Testis (tissue), 3 donors: ENCODE measurements around the gene SMYD3. TPM values are rescaled to one million over a fixed set of nuclear protein-coding genes. Genes with fewer than 3 reads are reported as not detected.

Source experiments
- DNase-seq: peaks from one replicate; pipeline ENCODE4 v3.0.0-alpha.2; 2019
- H3K27ac ChIP-seq, 2 donors: fragments of 200-600 bp; sonication (generic); one replicate each; pipeline ENCODE4 v1.5.1; 2019
- H3K27me3 ChIP-seq: fragments of 200-600 bp; sonication (generic); one replicate; pipeline ENCODE4 v1.5.1; 2019
- H3K36me3 ChIP-seq: fragments of 200-600 bp; sonication (generic); one replicate; pipeline ENCODE4 v1.5.1; 2017; ENCODE audit warnings: low read depth; ENCODE audit errors: missing control alignments
- H3K4me1 ChIP-seq: fragments of 200-600 bp; sonication (generic); one replicate; pipeline ENCODE4 v1.5.1; 2019
- H3K4me3 ChIP-seq, 2 donors: fragments of 200-600 bp; sonication (generic); one replicate each; pipeline ENCODE4 v1.5.1; 2017 to 2019
- H3K9me3 ChIP-seq: fragments of 200-600 bp; sonication (generic); one replicate; pipeline ENCODE4 v1.5.1; 2017
- CTCF ChIP-seq, 3 experiments: fragments of 450-650 bp in 2 of 3; fragments of 200-600 bp in 1 of 3; sonication (generic) in 1 of 3; IDR thresholded peaks; one replicate each; pipeline ENCODE4 v1.5.1; 2016 to 2019; ENCODE audit warnings: antibody characterized with exemption in 3 of 3, mild to moderate bottlenecking in 2 of 3, moderate library complexity in 1 of 3
- POLR2A ChIP-seq: fragments of 450-650 bp; IDR thresholded peaks from one replicate; pipeline ENCODE4 v1.6.1; 2017; ENCODE audit warnings: antibody characterized with exemption, mild to moderate bottlenecking, moderate library complexity
- WGBS, 2 donors: methylation state at CpG; one replicate each; pipeline ENCODE4 v1.1.5; 2018; 5-methylcytosine and 5-hydroxymethylcytosine counted together
- intact Hi-C: fragments of 100-400 bp; cut with DNase I; formaldehyde crosslinking; loops from one replicate; pipeline ENCODE4 v1.15.1; 2023; ENCODE audit warnings: low total_unique reads
- polyA plus RNA-seq: library from polyadenylated mRNA; stranded (reverse); fragments of 350-450 nt; fragmentation: Illumina TruSeq; extraction: RNeasy Lipid Tissue Mini Kit (QIAGEN cat#74804); gene quantifications from one replicate; pipeline ENCODE4 v1.2.3, GENCODE V29; 2014; ENCODE audit warnings: low read depth, low replicate concordance; ENCODE audit not compliant: insufficient read depth
- total RNA-seq, 2 donors: library from RNA; depleted of rRNA; stranded (reverse); fragments of >200 nt; gene quantifications; one replicate each; pipeline ENCODE4 v1.2.3, GENCODE V29; 2016

SMYD3 gene
- total and polyA plus RNA-seq, 3 donors from 2014 or later, result 23.0 to 38.8 (median 38.7) TPM

DNA sequence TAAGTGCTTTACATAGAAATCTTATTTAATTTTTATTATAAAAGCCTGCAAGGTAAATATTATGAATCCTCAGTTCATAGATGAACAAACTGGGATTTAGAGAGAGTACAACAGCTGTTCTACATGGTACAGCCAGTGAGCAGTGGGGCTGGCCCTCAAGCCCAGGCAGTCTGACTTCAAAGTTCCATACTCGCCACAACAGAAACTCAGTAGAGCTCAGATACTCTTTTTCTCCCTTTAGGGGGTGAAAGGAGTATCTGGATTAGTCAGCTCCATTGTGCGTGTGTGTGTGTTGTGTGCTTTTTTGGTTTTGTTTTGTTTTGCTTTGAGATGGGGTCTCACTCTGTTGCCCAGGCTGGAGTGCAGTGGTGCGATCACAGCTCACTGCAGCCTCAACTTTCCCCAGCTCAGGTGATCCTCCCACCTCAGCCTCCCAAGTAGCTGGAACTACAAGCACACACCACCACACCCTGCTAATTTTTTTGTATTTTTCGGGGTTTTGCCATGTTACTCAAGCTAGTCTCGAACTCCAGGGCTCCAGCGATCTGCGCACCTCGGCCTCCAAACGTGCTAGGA, 378.5 kb downstream of the SMYD3 start:
- no peaks in the 10 kb centered on the region for H3K9me3 ChIP-seq
- no peaks in the 10 kb centered on the region for H3K36me3 ChIP-seq
- H3K4me1 ChIP-seq, result no peaks in the 10 kb centered on the region
- no peak overlapping the region for H3K4me3 ChIP-seq
- WGBS, 2 donors, result 92 to 96% methylated on average over 9 of the region's 9 CpGs
- intact Hi-C loops, result no loop called here
- H3K27me3 ChIP-seq, result no peaks in the 10 kb centered on the region
- no peak overlapping the region for H3K27ac ChIP-seq
- TF ChIP-seq CTCF (IDR thresholded peaks at IDR 0.05) (no peak), POLR2A (no peak)
- DNase-seq, result no peak

DNA sequence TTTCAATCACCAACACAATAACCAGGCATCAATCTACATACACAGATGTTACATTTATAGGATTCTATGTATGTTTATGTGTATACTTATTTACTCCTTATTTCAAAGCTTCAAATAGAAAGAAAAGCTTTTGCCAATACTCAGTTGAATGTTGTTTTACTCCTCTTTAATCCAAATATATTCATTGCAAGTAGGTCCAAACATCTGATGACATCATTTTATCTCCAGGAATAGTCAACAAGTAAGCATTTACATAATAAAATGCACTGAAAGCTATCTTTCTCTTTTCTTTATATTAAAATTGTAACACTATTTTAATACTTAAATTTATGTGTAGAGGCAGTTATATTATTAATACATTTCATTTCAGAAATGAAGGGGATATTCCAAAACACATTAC, 380.5 kb downstream of the SMYD3 start:
- H3K27me3 ChIP-seq, result no peaks in the 10 kb centered on the region
- intact Hi-C loops, result no loop called here

DNA sequence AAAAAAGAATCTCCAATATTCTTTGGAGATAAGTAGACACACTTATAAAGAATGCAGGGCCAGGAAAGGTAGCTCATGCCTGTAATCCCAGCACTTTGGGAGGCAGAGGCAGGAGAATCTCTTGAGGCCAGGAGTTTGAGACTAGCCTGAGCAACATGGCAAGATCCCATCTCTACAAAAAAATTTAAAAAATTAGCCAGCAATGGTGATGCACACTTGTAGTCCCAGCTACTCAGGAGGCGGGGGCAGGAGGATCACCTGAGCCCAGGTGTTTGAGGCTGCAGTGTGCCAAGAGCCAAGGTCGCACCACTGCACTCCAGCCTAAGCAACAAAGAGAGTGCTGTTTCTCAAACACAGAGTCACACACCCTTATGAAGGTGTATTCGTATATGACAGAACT, 385.0 kb downstream of the SMYD3 start:
- whole genome bisulfite sequencing, 2 donors, result 84 to 98% methylated on average over 3 of the region's 3 CpGs
- intact Hi-C loops, result no loop called here
- no peaks in the 10 kb centered on the region for H3K27me3 ChIP-seq
- DNase-seq, result no peak
- H3K36me3 ChIP-seq, result no peaks in the 10 kb centered on the region
- H3K27ac ChIP-seq, result no peak overlapping the region
- no peaks in the 10 kb centered on the region for H3K9me3 ChIP-seq
- no peak overlapping the region for H3K4me3 ChIP-seq
- TF ChIP-seq CTCF (IDR thresholded peaks at IDR 0.05) (no peak), POLR2A (no peak)
- no peaks in the 10 kb centered on the region for H3K4me1 ChIP-seq

More for the DNA sequence above, 380.5 kb downstream of the SMYD3 start:
- TF ChIP-seq CTCF (IDR thresholded peaks at IDR 0.05) (no peak), POLR2A (no peak)
- Histone ChIP-seq H3K9me3 (no peaks in the 10 kb centered on the region), H3K4me3 (no peak overlapping the region), H3K4me1 (no peaks in the 10 kb centered on the region), H3K36me3 (no peaks in the 10 kb centered on the region), H3K27ac (no peak overlapping the region)
- no peak for DNase-seq

GRCh38 chr1:246121533-246121932, 385.5 kb downstream of the SMYD3 start:
- intact Hi-C loops, result no loop called here
- H3K4me3 ChIP-seq, result no peak overlapping the region
- 83 to 87% methylated on average over 4 of the region's 4 CpGs for WGBS, 2 donors

More at GRCh38 chr1:246121533-246121932, 385.5 kb downstream of the SMYD3 start:
- Histone ChIP-seq H3K27me3 (no peaks in the 10 kb centered on the region), H3K36me3 (no peaks in the 10 kb centered on the region), H3K27ac (no peak overlapping the region), H3K4me1 (no peaks in the 10 kb centered on the region), H3K9me3 (no peaks in the 10 kb centered on the region)
- no peak for TF ChIP-seq POLR2A
- no peak for TF ChIP-seq CTCF (IDR thresholded peaks at IDR 0.05)
- DNase-seq, result no peak
